GM19468 (cell line): ENCODE data around the gene WNT7B.

Source experiments
- ATAC-seq: cut with Tn5 transposase; IDR thresholded peaks from one replicate; pipeline ENCODE4 v1.9.1; 2021; ENCODE audit warnings: mild to moderate bottlenecking, moderate library complexity, moderate number of reproducible peaks; ENCODE audit not compliant: unreplicated experiment; ENCODE audit errors: extremely low read depth

The WNT7B gene

GRCh38 chr22:45961679-45962433 lies 15.1 kb downstream of the WNT7B start:
- no peak for ATAC-seq

- no peak for ATAC-seq
These were observed 16.2 kb downstream of the WNT7B start for GRCh38 chr22:45960477-45961386.

- ATAC-seq: no peak
These were observed 17.1 kb downstream of the WNT7B start for GRCh38 chr22:45959719-45960476.

- ATAC-seq: no peak
These were observed 18.0 kb downstream of the WNT7B start for GRCh38 chr22:45958971-45959370.

- ATAC-seq: no peak
These were observed 19.1 kb downstream of the WNT7B start for GRCh38 chr22:45957826-45958225.

- ATAC-seq: no peak
These were observed 23.8 kb downstream of the WNT7B start for GRCh38 chr22:45953178-45953577.

- ATAC-seq: no peak
These were observed 24.4 kb downstream of the WNT7B start for GRCh38 chr22:45952553-45952952.

- ATAC-seq: no peak
These were observed 24.8 kb downstream of the WNT7B start for GRCh38 chr22:45952151-45952550.

GRCh38 chr22:45949891-45950290 lies 27.1 kb downstream of the WNT7B start:
- ATAC-seq: no peak

GRCh38 chr22:45949258-45949870 lies 27.6 kb downstream of the WNT7B start:
- ATAC-seq: no peak

GRCh38 chr22:45948081-45948648 lies 28.8 kb downstream of the WNT7B start:
- no peak for ATAC-seq

- ATAC-seq: no peak
These were observed 30.0 kb downstream of the WNT7B start for GRCh38 chr22:45946805-45947600.

GRCh38 chr22:45945621-45946106 lies 31.3 kb downstream of the WNT7B start:
- ATAC-seq: no peak

- no peak for ATAC-seq
These were observed 34.0 kb downstream of the WNT7B start for GRCh38 chr22:45942787-45943493.

- no peak for ATAC-seq
These were observed 34.6 kb downstream of the WNT7B start for GRCh38 chr22:45942344-45942743.

GRCh38 chr22:45938913-45939312 lies 38.0 kb downstream of the WNT7B start:
- ATAC-seq: no peak

GRCh38 chr22:45937960-45938359 lies 39.0 kb downstream of the WNT7B start:
- no peak for ATAC-seq

- no peak for ATAC-seq
These were observed 41.4 kb downstream of the WNT7B start for GRCh38 chr22:45935573-45935972.
